H1 (cell line): ENCODE measurements around the gene C6orf58. TPM values are rescaled to one million over a fixed set of nuclear protein-coding genes. Genes with fewer than 3 reads are reported as not detected.

Experiments used
- CTCF ChIA-PET: fragments of 300-600 bp; sonication (Branson Sonifier 250); formaldehyde crosslinking; loops from one replicate; lab custom pipeline; 2021; ENCODE audit not compliant: partially characterized antibody; lab: Charles Lee
- POLR2A ChIA-PET: fragments of 300-600 bp; sonication (Branson Sonifier 250); formaldehyde crosslinking; loops from one replicate; lab custom pipeline; 2021; ENCODE audit warnings: inconsistent platforms; ENCODE audit not compliant: partially characterized antibody; lab: Charles Lee
- DNase-seq, 2 experiments: peaks; one replicate each; pipeline versions ENCODE4 v3.0.0 to v3.0.0-alpha.2; 2010 to 2022; ENCODE audit warnings: low spot score in 2 of 2, low read depth in 1 of 2, mixed read lengths in 1 of 2
- FAIRE-seq: peaks from 2 replicates; lab custom pipeline; 2011; peaks lifted over from hg19 to GRCh38; lab: Jason Lieb, UNC
- H2AFZ ChIP-seq: 2 replicates; pipeline ENCODE4 v1.8.1; 2012; ENCODE audit warnings: low read length, inconsistent platforms
- H2AK5ac ChIP-seq: 2 replicates; pipeline ENCODE4 v1.6.1; 2013; ENCODE audit warnings: low read depth, low read length
- H2BK120ac ChIP-seq: replicated peaks from 2 replicates; pipeline ENCODE3; 2013; ENCODE audit warnings: low read depth, low read length, inconsistent platforms
- H2BK12ac ChIP-seq: 2 replicates; pipeline ENCODE4 v1.6.1; 2013; ENCODE audit warnings: low read depth, low read length
- H2BK15ac ChIP-seq: 2 replicates; pipeline ENCODE4 v1.6.1; 2013; ENCODE audit warnings: low read length
- H2BK20ac ChIP-seq: 2 replicates; pipeline ENCODE4 v1.6.1; 2013; ENCODE audit warnings: low read length
- H2BK5ac ChIP-seq: 2 replicates; pipeline ENCODE4 v1.6.1; 2013; ENCODE audit warnings: low read depth, low read length
- H3K14ac ChIP-seq: 2 replicates; pipeline ENCODE4 v1.6.1; 2013; ENCODE audit warnings: inconsistent platforms; ENCODE audit not compliant: insufficient read length
- H3K18ac ChIP-seq: 2 replicates; pipeline ENCODE4 v1.6.1; 2013; ENCODE audit warnings: low read length; ENCODE audit errors: extremely low read depth
- H3K23ac ChIP-seq: 2 replicates; pipeline ENCODE4 v1.6.1; 2013; ENCODE audit warnings: inconsistent platforms; ENCODE audit not compliant: insufficient read length
- H3K23me2 ChIP-seq: 2 replicates; pipeline ENCODE4 v1.6.1; 2013; ENCODE audit warnings: low read depth, low read length
- H3K27ac ChIP-seq: 2 replicates; pipeline ENCODE4 v1.6.1; 2011; ENCODE audit warnings: low read depth, low read length, inconsistent platforms
- H3K27me3 ChIP-seq, 4 experiments: replicated peaks in 1 of 4; 1 replicate in 1 of 4; 2 replicates in 3 of 4; pipeline versions ENCODE4 v1.6.1 to v1.8.1; 2011 to 2013; ENCODE audit warnings: low read length in 3 of 4, mild to moderate bottlenecking in 3 of 4, inconsistent platforms in 2 of 4, mixed read lengths in 2 of 4, moderate library complexity in 1 of 4; ENCODE audit not compliant: control insufficient read depth in 3 of 4, insufficient read depth in 3 of 4; ENCODE audit errors: extremely low read depth in 1 of 4
- H3K36me3 ChIP-seq, 4 experiments: 2 replicates each; pipeline versions ENCODE4 v1.6.1 to v1.8.1; 2011 to 2013; ENCODE audit warnings: mild to moderate bottlenecking in 4 of 4, low read length in 3 of 4, moderate library complexity in 2 of 4, control low read depth in 1 of 4, inconsistent platforms in 1 of 4; ENCODE audit not compliant: insufficient read depth in 4 of 4, control insufficient read depth in 2 of 4
- H3K4ac ChIP-seq: replicated peaks from 2 replicates; pipeline ENCODE3; 2013; ENCODE audit warnings: low read length, low read depth, mixed read lengths, inconsistent platforms; ENCODE audit not compliant: insufficient read length
- H3K4me1 ChIP-seq, 4 experiments: replicated peaks in 1 of 4; 1 replicate in 1 of 4; 2 replicates in 3 of 4; pipeline versions ENCODE4 v1.6.1 to v1.8.1; 2011 to 2013; ENCODE audit warnings: low read length in 3 of 4, inconsistent platforms in 2 of 4, mixed read lengths in 1 of 4; ENCODE audit not compliant: insufficient read depth in 4 of 4, control insufficient read depth in 3 of 4
- H3K4me2 ChIP-seq, 2 experiments: 2 replicates each; pipeline versions ENCODE4 v1.6.1 to v1.8.1; 2011 to 2013; ENCODE audit warnings: low read depth in 2 of 2, low read length in 2 of 2, control low read depth in 1 of 2, inconsistent platforms in 1 of 2, mild to moderate bottlenecking in 1 of 2; ENCODE audit not compliant: insufficient read depth in 1 of 2
- H3K4me3 ChIP-seq, 4 experiments: fragments of 200-600, 300-600 bp in 1 of 4; sonication (generic), shearing (Covaris generic), sonication (Bioruptor Twin) in 1 of 4; 2 replicates each; pipeline versions ENCODE4 v1.5.1 to v1.8.1; 2011 to 2016; ENCODE audit warnings: low read length in 4 of 4, low read depth in 3 of 4, control low read depth in 2 of 4, inconsistent platforms in 2 of 4, mild to moderate bottlenecking in 2 of 4, mixed read lengths in 1 of 4, moderate library complexity in 1 of 4; ENCODE audit not compliant: insufficient read depth in 2 of 4; ENCODE audit errors: extremely low read depth in 1 of 4
- H3K56ac ChIP-seq: replicated peaks from 2 replicates; pipeline ENCODE3; 2013; ENCODE audit warnings: low read depth, mild to moderate bottlenecking, mixed read lengths, low read length, inconsistent platforms; ENCODE audit not compliant: insufficient read length
- H3K79me1 ChIP-seq: 2 replicates; pipeline ENCODE4 v1.6.1; 2013; ENCODE audit warnings: low read depth, low read length, control low read depth
- H3K79me2 ChIP-seq, 2 experiments: 2 replicates each; pipeline versions ENCODE4 v1.6.1 to v1.8.1; 2012 to 2013; ENCODE audit warnings: low read length in 2 of 2, mild to moderate bottlenecking in 2 of 2, inconsistent platforms in 1 of 2; ENCODE audit not compliant: insufficient read depth in 2 of 2, control insufficient read depth in 1 of 2
- H3K9ac ChIP-seq, 4 experiments: replicated peaks in 1 of 4; 1 replicate in 1 of 4; 2 replicates in 3 of 4; pipeline versions ENCODE4 v1.6.1 to v1.8.1; 2011 to 2013; ENCODE audit warnings: low read depth in 3 of 4, low read length in 3 of 4, control low read depth in 2 of 4, mild to moderate bottlenecking in 2 of 4, moderate library complexity in 2 of 4, inconsistent platforms in 1 of 4; ENCODE audit errors: extremely low read depth in 1 of 4
- H3K9me3 ChIP-seq, 2 experiments: 2 replicates each; pipeline versions ENCODE4 v1.6.1 to v1.8.1; 2012 to 2013; ENCODE audit warnings: mild to moderate bottlenecking in 2 of 2, moderate library complexity in 2 of 2, control low read depth in 1 of 2, inconsistent platforms in 1 of 2, low read depth in 1 of 2, low read length in 1 of 2, mixed read lengths in 1 of 2; ENCODE audit not compliant: insufficient read depth in 2 of 2
- H4K20me1 ChIP-seq, 2 experiments: replicated peaks in 1 of 2; 2 replicates each; pipeline versions ENCODE3 to v1.8.1; 2011 to 2013; ENCODE audit warnings: inconsistent platforms in 2 of 2, low read length in 2 of 2, mild to moderate bottlenecking in 1 of 2; ENCODE audit not compliant: insufficient read depth in 2 of 2, control insufficient read depth in 1 of 2
- H4K5ac ChIP-seq: 2 replicates; pipeline ENCODE4 v1.6.1; 2013; ENCODE audit warnings: low read length, low read depth, mixed read lengths, inconsistent platforms; ENCODE audit not compliant: insufficient read length
- H4K8ac ChIP-seq: 2 replicates; pipeline ENCODE4 v1.8.0; 2013; ENCODE audit warnings: mild to moderate bottlenecking, moderate library complexity, low read length, inconsistent platforms; ENCODE audit not compliant: insufficient read depth; ENCODE audit errors: extremely low read depth
- H4K91ac ChIP-seq: replicated peaks from 2 replicates; pipeline ENCODE3; 2013; ENCODE audit warnings: low read length, mixed read lengths, inconsistent platforms; ENCODE audit not compliant: insufficient read length
- ATF2 ChIP-seq: IDR thresholded peaks from 2 replicates; pipeline ENCODE4 v1.6.1; 2012; ENCODE audit warnings: low read length, inconsistent platforms
- CHD1 ChIP-seq: IDR thresholded peaks from 2 replicates; pipeline ENCODE4 v1.6.1; 2012; ENCODE audit warnings: low read depth, low read length, improper control_type of control experiment
- CHD2 ChIP-seq: IDR thresholded peaks from 2 replicates; pipeline ENCODE4 v1.6.1; 2012; ENCODE audit warnings: low read length, improper control_type of control experiment
- CTBP2 ChIP-seq: IDR thresholded peaks from 2 replicates; pipeline ENCODE4 v1.7.0; 2011; ENCODE audit warnings: borderline replicate concordance, mild to moderate bottlenecking, moderate library complexity, mixed read lengths, low read length; ENCODE audit not compliant: insufficient read depth, insufficient read length
- GABPA ChIP-seq: IDR thresholded peaks from 2 replicates; pipeline ENCODE4 v1.6.1; 2011; ENCODE audit warnings: mild to moderate bottlenecking, low read length, moderate library complexity, borderline replicate concordance; ENCODE audit not compliant: insufficient read depth
- GTF2F1 ChIP-seq: IDR thresholded peaks from 2 replicates; pipeline ENCODE4 v1.6.1; 2012; ENCODE audit warnings: low read depth, low read length, improper control_type of control experiment, borderline replicate concordance
- TAF7 ChIP-seq: optimal IDR thresholded peaks from 2 replicates; pipeline ENCODE3; 2011; ENCODE audit warnings: low read depth, mild to moderate bottlenecking, inconsistent platforms, low read length, moderate library complexity, borderline replicate concordance
- YY1 ChIP-seq: IDR thresholded peaks from 2 replicates; pipeline ENCODE4 v1.6.1; 2011; ENCODE audit warnings: low read depth, mild to moderate bottlenecking, low read length
- polyA plus RNA-seq, 7 experiments: library from polyadenylated mRNA; depleted of rRNA in 3 of 7; stranded (reverse) in 5 of 7; unstranded in 2 of 7; fragments of >200 nt in 5 of 7; fragments of 200-250 nt in 2 of 7; gene quantifications; 1 replicate in 5 of 7; 2 replicates in 1 of 7; 4 replicates in 1 of 7; pipeline versions ENCODE4 v1.2.1 to v1.2.3, GENCODE V29; 2011 to 2013; ENCODE audit warnings: missing spikeins in 2 of 7, mixed read lengths in 2 of 7
- total RNA-seq: library from RNA; stranded (reverse); fragmentation: NEBNext Ultra II Directional; extraction: Animal tissue kit (Norgen Biotek cat#: 25700); gene quantifications from 2 replicates; pipeline ENCODE4 v1.2.1, GENCODE V29; 2021

C6orf58 gene
- total and polyA plus RNA-seq, 2 of the 8 experiments (the other 6 are each of a cell fraction or from before 2014, with no cell fraction given), result not detected

GRCh38 chr6:127550403-127550802, 26.6 kb upstream of the C6orf58 start:
- Histone ChIP-seq H3K23me2 (no peaks in the 10 kb centered on the region), H3K27me3 (peaks cover 0 to under 1% (median 0%) of the 10 kb centered on the region in 4 experiments; a peak in 1 of 7 replicates), H3K14ac (no peak overlapping the region), H2BK20ac (no peak overlapping the region), H2BK120ac (no peak overlapping the region), H3K4me1 (no peaks in the 10 kb centered on the region), H3K4me3 (no peak overlapping the region), H3K18ac (no peak overlapping the region), H3K79me1 (no peaks in the 10 kb centered on the region), H3K56ac (no peak overlapping the region), H2BK15ac (no peak overlapping the region), H2AFZ (no peak overlapping the region), H3K4me2 (no peak overlapping the region), H4K8ac (no peak overlapping the region), H4K5ac (no peak overlapping the region), H4K20me1 (no peaks in the 10 kb centered on the region), H2BK5ac (no peak overlapping the region), H3K9me3 (no peaks in the 10 kb centered on the region), H3K23ac (no peak overlapping the region), H3K79me2 (no peaks in the 10 kb centered on the region), H4K91ac (no peak overlapping the region), H3K36me3 (no peaks in the 10 kb centered on the region), H3K9ac (no peak overlapping the region), H2AK5ac (no peak overlapping the region), H3K27ac (no peak overlapping the region), H3K4ac (no peak overlapping the region), H2BK12ac (no peak overlapping the region)
- ChIA-PET POLR2A (no interaction called here), CTCF (no interaction called here)
- TF ChIP-seq ATF2, result no peak
- TF ChIP-seq CHD2, result no peak
- TF ChIP-seq YY1, result no peak
- no peak for TF ChIP-seq CHD1
- TF ChIP-seq CTBP2, result no peak
- no peak for TF ChIP-seq TAF7
- TF ChIP-seq GABPA, result no peak
- TF ChIP-seq GTF2F1, result no peak
- DNase-seq (no peak), FAIRE-seq (no peak)
